Measurements from ENCODE around the gene AOC3. TPM values are rescaled to one million over a fixed set of nuclear protein-coding genes. Genes with fewer than 3 reads are reported as not detected.

Gene AOC3
- total and polyA plus RNA-seq, 2 of the 8 experiments (the other 6 are each of a cell fraction or from before 2014, with no cell fraction given), result 2.5 to 2.7 TPM

GRCh38 chr17:42817866-42818265 lies 33.1 kb upstream of the AOC3 start (continued):
- no peak for TF ChIP-seq TAF7 (optimal IDR thresholded peaks at IDR 0.05; ENCODE audit: borderline replicate concordance, low read depth, low read length)
- no peak for TF ChIP-seq CBX5 (IDR thresholded peaks at IDR 0.05; ENCODE audit: low read depth, low read length)
- TF ChIP-seq TBP (IDR thresholded peaks at IDR 0.05; ENCODE audit: low read depth, low read length), result no peak

All from H1 (cell line).